HL-60/S4 treated with phorbol 12-myristate 13-acetate at 8.2 ng/mL for 4 days and 3 days (cell line): ENCODE measurements around the gene TMEM190.
"Not testable (repeated sequence)": the region's sequence is repeated elsewhere in the genome, so short reads cannot be mapped to it uniquely, and the experiment has no call there.

ENCODE experiments used
- in situ Hi-C: fragments of 300-500 bp; cut with MboI; formaldehyde crosslinking; loops from 2 replicates; pipeline ENCODE4 v1.15.0; 2022; ENCODE audit warnings: low sequenced_read_pairs

The TMEM190 gene

DNA sequence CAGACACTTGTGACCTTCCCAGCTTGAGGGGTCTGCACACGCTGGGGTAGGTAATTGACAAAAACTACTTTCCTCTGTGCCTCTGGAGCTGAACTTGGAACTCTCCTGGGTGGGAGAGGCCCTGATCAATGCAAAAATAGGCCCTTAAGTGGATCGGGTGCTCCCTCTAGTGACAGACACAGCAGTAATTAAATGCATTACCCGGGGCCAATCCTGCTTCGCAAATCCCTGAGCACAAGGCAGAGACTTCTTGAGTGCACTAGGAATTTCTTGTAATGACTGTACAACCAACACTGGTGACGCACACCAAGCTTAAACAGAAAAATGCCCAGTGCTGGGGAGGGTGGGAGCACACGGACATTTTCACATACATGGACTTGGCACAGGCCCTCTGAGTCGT, 41.6 kb downstream of the TMEM190 start:
- in situ Hi-C loops, result no loop called here

DNA sequence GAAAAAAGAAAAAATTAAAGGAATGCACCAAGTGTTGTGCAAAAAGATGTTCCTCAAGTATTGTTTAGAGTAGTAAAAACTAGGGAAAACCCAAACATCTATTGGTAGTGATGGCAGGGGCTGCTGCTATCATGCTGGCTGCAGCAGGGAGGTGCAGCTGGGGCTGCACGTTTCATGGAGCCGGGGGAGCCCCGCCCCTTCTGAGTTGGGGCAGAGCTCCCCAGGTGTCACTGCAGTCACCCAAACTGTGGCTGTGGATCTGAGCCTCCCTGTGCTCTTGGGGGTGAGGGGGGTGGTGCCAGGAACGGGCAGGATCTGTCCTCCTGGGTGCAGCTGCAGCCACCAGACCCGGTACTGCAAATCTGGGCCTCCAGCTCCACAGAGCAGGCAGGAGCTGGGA, 42.5 kb downstream of the TMEM190 start:
- in situ Hi-C loops, result no loop called here

DNA sequence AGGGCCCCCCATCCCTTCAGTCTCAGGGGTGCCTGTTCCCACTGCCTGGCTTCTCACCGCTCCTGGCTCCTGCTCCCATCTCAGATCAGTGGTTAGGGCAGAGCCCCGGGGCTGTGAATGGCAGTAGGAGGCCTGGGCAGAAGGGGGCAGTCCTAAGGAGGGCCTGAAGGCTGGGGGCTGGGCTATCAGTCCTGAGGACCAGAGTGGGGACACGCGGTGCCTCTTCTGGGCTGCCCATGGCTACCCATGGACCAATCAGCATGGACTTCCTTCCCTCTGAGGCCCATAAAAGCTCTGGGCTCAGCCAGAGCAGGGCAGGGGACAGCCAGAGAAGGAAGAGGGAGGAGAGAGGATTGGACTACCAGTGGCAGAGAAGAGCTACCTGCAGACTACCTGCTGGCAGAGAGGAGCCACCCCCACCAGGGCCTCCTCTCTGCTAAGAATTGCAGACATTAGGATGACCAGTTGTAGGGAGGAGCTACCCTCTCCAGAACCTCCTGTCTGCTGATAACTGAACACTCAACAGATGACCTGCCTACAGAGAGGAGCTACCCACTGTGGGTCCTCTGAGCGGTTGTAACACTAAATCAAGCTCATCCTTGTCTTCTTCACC, 43.1 kb downstream of the TMEM190 start:
- in situ Hi-C loops, result no loop called here

DNA sequence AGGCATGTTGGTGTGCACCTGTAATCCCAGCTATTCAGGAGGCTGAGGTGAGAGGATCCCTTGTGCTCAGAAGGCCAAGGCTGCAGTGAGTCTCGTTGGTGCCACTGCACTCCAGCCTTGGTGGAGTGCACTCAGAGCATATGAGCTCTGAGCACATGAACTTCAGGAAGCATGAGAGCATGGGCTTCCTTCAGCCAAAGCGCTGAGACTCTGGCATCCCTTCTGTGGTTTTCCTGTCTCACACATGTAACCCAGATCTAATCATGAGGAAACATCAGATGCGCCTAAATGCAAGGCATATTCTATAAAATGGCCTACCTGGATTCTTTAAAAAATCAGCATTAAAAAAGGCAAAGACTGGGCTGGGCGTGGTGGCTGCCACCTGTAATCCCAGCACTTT, 44.7 kb downstream of the TMEM190 start:
- in situ Hi-C loops, result not testable (repeated sequence)

- in situ Hi-C loops, result no loop called here
Observed at GRCh38 chr19:55423225-55424005, 46.8 kb downstream of the TMEM190 start.

DNA sequence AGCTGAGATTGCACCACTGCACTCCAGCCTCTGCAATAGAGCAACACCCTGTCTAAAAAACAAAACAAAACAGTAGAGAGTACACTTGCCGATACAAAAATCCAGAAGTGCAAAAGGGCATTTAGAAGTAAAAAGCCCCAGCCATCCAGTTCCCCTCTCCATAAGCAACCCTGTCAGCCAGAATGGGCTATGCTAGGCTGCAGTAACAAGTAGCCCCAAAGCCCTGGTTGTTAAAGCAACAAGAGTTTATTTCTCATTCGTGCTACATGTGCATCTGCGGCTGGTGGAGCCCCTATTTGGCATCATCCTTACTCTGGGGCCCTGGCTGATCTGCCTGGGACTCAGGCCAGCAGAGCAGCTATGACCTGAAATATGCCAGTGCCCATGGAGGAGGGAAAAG, 47.9 kb downstream of the TMEM190 start:
- in situ Hi-C loops, result no loop called here

DNA sequence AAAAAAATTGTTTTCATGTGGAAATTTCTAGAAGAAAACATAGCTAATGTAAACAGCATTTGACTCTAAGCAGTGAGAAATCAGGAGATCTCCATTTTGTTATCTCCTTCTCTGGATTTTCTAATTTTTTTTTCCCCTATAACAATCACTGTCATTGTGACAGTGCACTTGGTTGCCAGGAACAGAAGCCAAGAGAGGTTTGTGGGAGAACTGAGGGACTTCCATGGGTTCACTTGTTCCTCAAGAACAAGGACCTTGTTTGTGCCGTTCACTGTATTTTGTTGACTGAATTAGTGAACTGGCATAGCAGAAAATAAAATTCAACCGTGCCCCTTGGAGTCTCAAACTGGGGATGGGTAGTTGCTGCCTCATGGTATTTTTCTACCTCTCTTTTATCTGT, 49.4 kb downstream of the TMEM190 start:
- in situ Hi-C loops, result no loop called here
